NT2/D1 (cell line): ENCODE data around the gene ACOT4.
"Not testable (repeated sequence)": the region's sequence is repeated elsewhere in the genome, so short reads cannot be mapped to it uniquely, and the experiment has no call there.

Experiments used
- DNase-seq: peaks from one replicate; pipeline ENCODE4 v3.0.0-alpha.2; 2011; ENCODE audit warnings: low read depth, low spot score
- H3K27me3 ChIP-seq: 2 replicates; pipeline ENCODE4 v1.6.0; 2011; ENCODE audit warnings: mild to moderate bottlenecking; ENCODE audit not compliant: insufficient read length, insufficient read depth
- H3K36me3 ChIP-seq: 2 replicates; pipeline ENCODE4 v1.6.1; 2011; ENCODE audit warnings: mild to moderate bottlenecking, low read length, mixed read lengths; ENCODE audit not compliant: insufficient read depth, insufficient read length
- H3K4me1 ChIP-seq: 2 replicates; pipeline ENCODE4 v1.5.1; 2011; ENCODE audit not compliant: insufficient read depth, insufficient read length
- H3K4me3 ChIP-seq: 2 replicates; pipeline ENCODE4 v1.5.1; 2011; ENCODE audit warnings: low read depth; ENCODE audit not compliant: insufficient read length
- H3K9ac ChIP-seq: 2 replicates; pipeline ENCODE4 v1.6.0; 2011; ENCODE audit warnings: low read depth; ENCODE audit not compliant: insufficient read length
- H3K9me3 ChIP-seq: 2 replicates; pipeline ENCODE4 v1.5.1; 2011; ENCODE audit warnings: mild to moderate bottlenecking, low read length; ENCODE audit not compliant: insufficient read depth
- SUZ12 ChIP-seq: IDR thresholded peaks from 2 replicates; pipeline ENCODE4 v1.6.1; 2011; ENCODE audit not compliant: insufficient read length, insufficient read depth; ENCODE audit errors: extremely low read depth
- YY1 ChIP-seq: IDR thresholded peaks from 2 replicates; pipeline ENCODE4 v1.6.1; 2011; ENCODE audit not compliant: insufficient read length, insufficient read depth
- ZNF274 ChIP-seq: IDR thresholded peaks from 2 replicates; pipeline ENCODE4 v1.6.1; 2011; ENCODE audit warnings: mild to moderate bottlenecking, low read depth, low read length

Gene ACOT4

GRCh38 chr14:73576391-73576790 lies 15.3 kb upstream of the ACOT4 start:
- H3K9me3 ChIP-seq: no peaks in the 10 kb centered on the region
- H3K9ac ChIP-seq: no peak overlapping the region
- H3K4me1 ChIP-seq: no peaks in the 10 kb centered on the region
- peaks cover 5% of the 10 kb centered on the region for H3K36me3 ChIP-seq
- TF ChIP-seq ZNF274 (no peak), YY1 (no peak), SUZ12 (no peak)
- no peak for DNase-seq
- no peaks in the 10 kb centered on the region for H3K27me3 ChIP-seq
- no peak overlapping the region for H3K4me3 ChIP-seq

DNA sequence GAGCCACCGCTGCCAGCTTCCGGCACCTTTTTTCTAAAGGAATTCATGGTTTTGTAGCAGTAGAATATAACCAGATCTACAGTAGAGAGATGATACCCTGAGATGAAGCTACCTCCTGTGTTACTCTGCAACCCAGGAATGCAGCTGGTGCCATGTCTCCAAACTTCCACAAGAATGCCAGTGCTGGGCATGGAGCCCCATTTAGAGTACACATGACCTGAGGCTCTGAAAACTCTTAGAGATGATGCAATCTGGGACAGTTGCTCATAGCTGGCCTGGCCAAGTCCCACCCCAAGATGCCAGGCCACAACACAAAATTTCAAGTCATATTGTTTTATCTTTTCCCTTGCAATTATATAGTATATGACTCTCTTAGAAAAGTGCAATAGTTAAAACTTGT lies 14.5 kb upstream of the ACOT4 start:
- not testable (repeated sequence) for H3K4me1 ChIP-seq, H3K27me3 ChIP-seq, DNase-seq

DNA sequence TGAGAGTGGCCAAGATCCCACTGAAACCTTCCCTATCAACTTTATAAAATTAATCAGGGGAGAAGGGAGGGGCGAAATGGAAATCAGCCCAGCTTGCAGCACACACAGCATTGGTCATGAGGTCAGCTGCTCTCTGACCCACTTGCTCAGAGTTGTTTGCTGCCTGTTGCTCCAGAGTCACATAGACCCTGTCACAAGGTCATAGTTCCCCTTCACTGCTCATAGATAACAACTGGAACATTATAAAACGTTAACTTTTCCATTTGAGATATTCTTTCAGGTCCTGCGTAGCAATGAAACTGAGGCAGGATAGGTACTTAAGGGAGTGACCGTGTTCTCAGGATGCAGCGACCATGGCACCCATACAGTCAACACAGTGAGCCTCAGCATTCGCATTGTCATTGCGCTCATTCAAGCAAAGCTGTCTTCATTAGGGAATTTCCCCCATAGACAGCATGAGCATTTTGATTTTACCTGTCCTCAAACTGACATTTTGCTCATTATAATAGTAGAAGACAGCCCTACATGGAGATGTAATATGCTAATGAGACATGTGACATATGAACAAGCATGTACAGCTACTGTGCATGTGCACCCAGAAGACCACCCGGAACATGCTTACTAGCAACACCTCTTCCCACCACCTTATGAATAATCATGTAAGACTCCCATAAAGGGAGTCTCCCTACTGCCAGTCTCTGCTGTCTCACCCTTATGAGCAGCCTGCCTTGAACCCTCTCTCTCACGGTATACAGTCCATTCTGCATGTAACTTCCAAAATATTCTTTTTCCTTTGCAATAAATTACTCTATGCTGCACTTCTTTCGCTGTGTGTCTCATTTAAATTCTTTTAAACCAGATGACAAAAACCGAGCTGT lies 9.3 kb upstream of the ACOT4 start:
- H3K27me3 ChIP-seq, H3K4me1 ChIP-seq, DNase-seq, H3K4me3 ChIP-seq, H3K9me3 ChIP-seq, H3K36me3 ChIP-seq, H3K9ac ChIP-seq: not testable (repeated sequence)

More for the DNA sequence above, 14.5 kb upstream of the ACOT4 start:
- not testable (repeated sequence) for H3K4me3 ChIP-seq, H3K9me3 ChIP-seq, H3K9ac ChIP-seq, H3K36me3 ChIP-seq

GRCh38 chr14:73588695-73589094 lies 3.0 kb upstream of the ACOT4 start:
- TF ChIP-seq SUZ12 (no peak), ZNF274 (no peak), YY1 (no peak)
- Histone ChIP-seq H3K27me3 (peaks cover 19% of the 10 kb centered on the region), H3K36me3 (no peaks in the 10 kb centered on the region), H3K4me3 (no peak overlapping the region), H3K9me3 (no peaks in the 10 kb centered on the region), H3K4me1 (no peaks in the 10 kb centered on the region), H3K9ac (no peak overlapping the region)
- no peak for DNase-seq

DNA sequence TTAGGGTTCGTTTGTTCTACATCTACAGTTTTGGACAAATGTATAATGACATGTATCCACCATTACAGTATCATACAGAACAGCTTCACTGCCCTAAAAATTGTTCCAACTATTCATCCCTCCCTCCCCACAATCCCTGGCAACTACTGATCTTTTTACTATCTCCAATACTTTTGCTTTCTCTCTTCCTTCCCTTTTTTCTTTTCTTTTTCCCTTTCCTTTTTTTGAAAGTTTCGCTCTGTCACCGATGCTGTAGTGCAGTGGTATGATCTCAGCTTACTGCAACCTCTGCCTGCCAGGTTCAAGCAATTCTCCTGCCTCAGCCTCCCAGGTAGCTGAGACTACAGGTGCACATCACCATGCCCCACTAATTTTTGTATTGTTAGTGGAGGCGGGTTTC lies 2.6 kb upstream of the ACOT4 start:
- Histone ChIP-seq H3K4me1 (no peaks in the 10 kb centered on the region), H3K27me3 (peaks cover 19% of the 10 kb centered on the region), H3K9me3 (no peaks in the 10 kb centered on the region), H3K36me3 (no peaks in the 10 kb centered on the region), H3K4me3 (no peak overlapping the region), H3K9ac (no peak overlapping the region)
- DNase-seq: no peak
- TF ChIP-seq SUZ12 (no peak), ZNF274 (no peak), YY1 (no peak)

- H3K27me3 ChIP-seq: peaks cover 19% of the 10 kb centered on the region
- H3K4me1 ChIP-seq, H3K4me3 ChIP-seq, H3K9me3 ChIP-seq, H3K36me3 ChIP-seq, H3K9ac ChIP-seq, DNase-seq: not testable (repeated sequence)
Measured at GRCh38 chr14:73590673-73591004, 1.0 kb upstream of the ACOT4 start.

- no peak overlapping the region for H3K9ac ChIP-seq
- no peaks in the 10 kb centered on the region for H3K36me3 ChIP-seq
- DNase-seq: no peak
- H3K4me3 ChIP-seq: no peak overlapping the region
- H3K9me3 ChIP-seq: no peaks in the 10 kb centered on the region
- TF ChIP-seq YY1: no peak
- TF ChIP-seq ZNF274: no peak
- TF ChIP-seq SUZ12: no peak
- peaks cover 19% of the 10 kb centered on the region for H3K27me3 ChIP-seq
- no peaks in the 10 kb centered on the region for H3K4me1 ChIP-seq
Measured at GRCh38 chr14:73594491-73594890, 2.8 kb downstream of the ACOT4 start.

DNA sequence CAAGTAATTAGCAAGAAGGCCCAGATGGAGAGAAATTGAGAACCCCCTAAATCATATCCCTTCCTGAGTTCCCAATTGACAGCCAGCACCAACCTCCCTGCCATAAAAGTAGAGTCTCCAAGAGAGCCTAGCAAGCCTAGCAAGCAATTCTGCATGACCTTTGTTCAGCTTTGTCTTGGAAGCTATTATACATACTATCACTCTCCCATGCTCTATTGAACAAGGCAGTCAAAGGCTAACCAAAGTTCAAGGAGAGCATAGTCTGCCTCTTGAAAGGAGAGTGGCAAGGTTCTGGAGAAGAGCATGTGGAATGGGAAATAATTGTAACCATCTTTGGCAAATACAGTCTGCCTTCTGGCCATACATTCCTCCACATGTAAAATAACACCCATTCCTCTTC lies 7.8 kb downstream of the ACOT4 start:
- Histone ChIP-seq H3K4me1 (peaks cover 4% of the 10 kb centered on the region), H3K4me3 (no peak overlapping the region), H3K36me3 (no peaks in the 10 kb centered on the region), H3K9ac (no peak overlapping the region), H3K9me3 (no peaks in the 10 kb centered on the region), H3K27me3 (no peaks in the 10 kb centered on the region)
- no peak for TF ChIP-seq SUZ12
- no peak for TF ChIP-seq YY1
- no peak for TF ChIP-seq ZNF274
- DNase-seq: no peak
